Stimulated activated memory B cell treated with anti-CD40 and anti-IgM and Interleukin-4, amounts not matched to agents 10 μg/mL and 1 μg/mL and 100 μg/mL, for 72 hours (primary cell): ENCODE data around the gene KCNK6.
A peak's percentile ranks its signal among the peaks of the same experiment; 100 is the strongest.

Experiments used
- ATAC-seq: fragments of 150-1000 bp; cut with Tn5 transposase; 2 replicates; pipeline ENCODE4 v1.10.0; 2021
- H3K27ac Mint-ChIP-seq: one replicate; pipeline ENCODE4 v1.8.0; 2022; ENCODE audit warnings: mild to moderate bottlenecking, mixed read lengths
- H3K27me3 Mint-ChIP-seq: one replicate; pipeline ENCODE4 v1.8.0; 2022; ENCODE audit warnings: mixed read lengths
- H3K36me3 Mint-ChIP-seq: one replicate; pipeline ENCODE4 v1.8.0; 2022; ENCODE audit warnings: mixed read lengths
- H3K4me1 Mint-ChIP-seq: one replicate; pipeline ENCODE4 v1.8.0; 2022; ENCODE audit warnings: mixed read lengths
- H3K4me3 Mint-ChIP-seq: one replicate; pipeline ENCODE4 v1.8.0; 2022; ENCODE audit warnings: mild to moderate bottlenecking, moderate library complexity, mixed read lengths
- H3K9me3 Mint-ChIP-seq: one replicate; pipeline ENCODE4 v1.8.0; 2022; ENCODE audit warnings: mixed read lengths

The KCNK6 gene

GRCh38 chr19:38288123-38288855 lies 31.4 kb upstream of the KCNK6 start:
- H3K27ac Mint-ChIP-seq = no peak overlapping the region
- H3K27me3 Mint-ChIP-seq = no peaks in the 10 kb centered on the region
- H3K4me1 Mint-ChIP-seq = peaks cover 9% of the 10 kb centered on the region
- H3K36me3 Mint-ChIP-seq = peaks cover 81% of the 10 kb centered on the region
- no peaks in the 10 kb centered on the region for H3K9me3 Mint-ChIP-seq
- H3K4me3 Mint-ChIP-seq = no peak overlapping the region
- no peak for ATAC-seq

- Mint-ChIP-seq H3K27ac (no peak overlapping the region), H3K27me3 (no peaks in the 10 kb centered on the region), H3K36me3 (peaks cover 79% of the 10 kb centered on the region), H3K4me1 (no peaks in the 10 kb centered on the region), H3K9me3 (no peaks in the 10 kb centered on the region), H3K4me3 (no peak overlapping the region)
- ATAC-seq = no peak
These were observed 29.7 kb upstream of the KCNK6 start for GRCh38 chr19:38289955-38290354.

GRCh38 chr19:38290631-38291147 lies 29.0 kb upstream of the KCNK6 start:
- ATAC-seq = no peak
- peaks cover 72% of the 10 kb centered on the region for H3K36me3 Mint-ChIP-seq
- H3K9me3 Mint-ChIP-seq = no peaks in the 10 kb centered on the region
- H3K27me3 Mint-ChIP-seq = no peaks in the 10 kb centered on the region
- no peak overlapping the region for H3K4me3 Mint-ChIP-seq
- no peaks in the 10 kb centered on the region for H3K4me1 Mint-ChIP-seq
- no peak overlapping the region for H3K27ac Mint-ChIP-seq

- no peaks in the 10 kb centered on the region for H3K4me1 Mint-ChIP-seq
- no peak for ATAC-seq
- H3K4me3 Mint-ChIP-seq = no peak overlapping the region
- no peaks in the 10 kb centered on the region for H3K27me3 Mint-ChIP-seq
- no peaks in the 10 kb centered on the region for H3K9me3 Mint-ChIP-seq
- peaks cover 60% of the 10 kb centered on the region for H3K36me3 Mint-ChIP-seq
- no peak overlapping the region for H3K27ac Mint-ChIP-seq
These were observed 27.8 kb upstream of the KCNK6 start for GRCh38 chr19:38291855-38292254.

DNA sequence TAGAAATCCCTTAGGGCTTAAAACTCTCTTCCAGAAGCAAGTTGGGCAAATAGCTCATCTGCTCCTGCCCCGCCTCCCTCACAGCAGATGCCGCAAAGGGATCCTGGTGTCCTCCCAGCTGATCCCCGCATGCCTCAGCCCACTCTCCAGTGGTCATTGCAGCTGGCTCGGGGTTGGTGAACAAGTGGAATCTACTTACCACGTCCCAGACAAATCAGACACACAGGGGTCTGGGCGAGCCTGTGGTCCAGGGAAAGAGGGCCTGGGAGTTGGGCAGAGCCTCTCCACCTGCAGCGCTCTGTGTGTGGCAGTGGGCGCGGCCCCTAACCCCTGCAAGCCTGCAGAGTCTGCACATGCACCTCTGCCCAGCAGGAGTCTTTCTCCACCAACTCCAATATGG lies 26.4 kb upstream of the KCNK6 start:
- Mint-ChIP-seq H3K4me3 (no peak overlapping the region), H3K9me3 (no peaks in the 10 kb centered on the region), H3K27me3 (no peaks in the 10 kb centered on the region), H3K36me3 (peaks cover 47% of the 10 kb centered on the region), H3K27ac (no peak overlapping the region), H3K4me1 (no peaks in the 10 kb centered on the region)
- no peak for ATAC-seq

GRCh38 chr19:38294090-38294489 lies 25.6 kb upstream of the KCNK6 start:
- peaks cover 45% of the 10 kb centered on the region for H3K36me3 Mint-ChIP-seq
- H3K9me3 Mint-ChIP-seq = no peaks in the 10 kb centered on the region
- no peak overlapping the region for H3K4me3 Mint-ChIP-seq
- no peaks in the 10 kb centered on the region for H3K4me1 Mint-ChIP-seq
- no peak for ATAC-seq
- H3K27ac Mint-ChIP-seq = no peak overlapping the region
- H3K27me3 Mint-ChIP-seq = no peaks in the 10 kb centered on the region

- H3K36me3 Mint-ChIP-seq = no peaks in the 10 kb centered on the region
These were observed 20.6 kb upstream of the KCNK6 start for GRCh38 chr19:38298821-38299680.

DNA sequence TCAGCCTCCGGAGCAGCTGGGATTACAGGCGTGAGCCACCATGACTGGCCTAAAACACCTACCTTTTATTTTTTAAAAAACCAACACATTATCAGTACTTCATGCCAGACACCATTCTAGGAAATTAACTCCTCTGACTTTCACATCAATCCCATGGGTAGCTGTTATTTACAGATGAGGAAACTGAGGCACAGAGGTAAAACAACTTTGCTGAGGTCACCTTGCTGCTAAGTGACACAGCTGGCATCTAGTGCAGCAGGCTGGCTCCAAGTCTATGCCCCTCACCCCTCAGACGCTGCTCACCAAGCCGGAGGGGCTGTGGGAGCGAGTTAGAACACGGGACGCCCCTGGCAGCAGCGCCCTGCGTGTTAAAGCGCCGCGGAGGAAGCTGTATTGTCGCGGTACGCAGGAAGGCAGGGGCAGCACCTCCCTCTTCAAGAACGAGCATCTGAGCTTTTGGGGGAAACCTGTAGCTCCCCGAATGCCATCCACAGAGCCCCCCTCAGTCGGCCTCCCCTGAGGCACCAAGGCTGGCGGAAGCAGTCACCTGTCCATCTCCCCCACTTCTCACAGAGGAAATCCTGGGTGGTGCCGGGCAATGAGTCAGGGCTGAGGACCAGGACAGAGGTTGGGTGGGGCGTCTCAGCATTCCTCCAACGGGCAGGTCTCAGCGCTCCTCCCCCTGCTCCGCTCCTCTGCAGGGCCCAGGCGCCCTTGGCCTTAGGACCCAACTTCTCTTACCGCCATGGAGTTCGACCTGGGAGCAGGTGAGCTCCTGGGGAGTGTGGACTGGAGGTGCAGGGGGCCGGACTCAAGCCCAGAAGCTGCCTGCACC lies 15.9 kb upstream of the KCNK6 start, which contains the start of gene C19orf33:
Gene C19orf33 (plus strand): TSS at position 735 of the 835 bp plus-strand sequence. CDS start 11 bp downstream, at position 746.
- ATAC-seq = no peak
- no peaks in the 10 kb centered on the region for H3K9me3 Mint-ChIP-seq
- peaks cover 7% of the 10 kb centered on the region for H3K4me1 Mint-ChIP-seq
- no peaks in the 10 kb centered on the region for H3K27me3 Mint-ChIP-seq
- H3K4me3 Mint-ChIP-seq = no peak within 1 kb of the TSS
- H3K27ac Mint-ChIP-seq = no peak within 1 kb of the TSS
- peaks cover 39% of the 10 kb centered on the region for H3K36me3 Mint-ChIP-seq

More at GRCh38 chr19:38298821-38299680, 20.6 kb upstream of the KCNK6 start:
- Mint-ChIP-seq H3K4me3 (no peak overlapping the region), H3K9me3 (no peaks in the 10 kb centered on the region), H3K27ac (no peak overlapping the region), H3K4me1 (no peaks in the 10 kb centered on the region), H3K27me3 (no peaks in the 10 kb centered on the region)
- ATAC-seq = no peak

DNA sequence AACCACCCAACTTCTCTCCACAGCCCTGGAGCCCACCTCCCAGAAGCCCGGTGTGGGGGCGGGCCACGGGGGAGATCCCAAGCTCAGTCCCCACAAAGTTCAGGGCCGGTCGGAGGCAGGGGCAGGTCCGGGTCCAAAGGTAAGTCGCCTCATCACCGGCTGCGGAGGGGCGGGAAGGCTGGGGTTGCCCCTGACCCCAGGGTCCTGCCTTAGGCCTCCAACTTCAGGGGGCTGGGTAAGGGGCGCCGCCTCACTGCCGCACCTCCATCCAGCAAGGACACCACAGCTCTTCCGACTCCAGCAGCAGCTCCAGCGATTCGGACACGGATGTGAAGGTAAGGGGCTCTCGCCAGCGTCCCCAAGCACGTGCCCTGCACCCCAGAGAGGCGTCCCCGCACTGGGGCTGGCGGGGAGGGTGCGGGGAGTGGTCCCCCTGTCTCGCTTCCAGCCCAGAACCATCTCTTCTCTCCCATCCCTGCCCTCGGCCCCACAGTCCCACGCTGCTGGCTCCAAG lies 15.2 kb upstream of the KCNK6 start:
- H3K36me3 Mint-ChIP-seq = peaks cover 46% of the 10 kb centered on the region
- H3K4me1 Mint-ChIP-seq = peaks cover 10% of the 10 kb centered on the region
- H3K4me3 Mint-ChIP-seq = no peak overlapping the region
- peak; percentile 18 for ATAC-seq
- H3K27ac Mint-ChIP-seq = no peak overlapping the region
- no peaks in the 10 kb centered on the region for H3K27me3 Mint-ChIP-seq
- H3K9me3 Mint-ChIP-seq = no peaks in the 10 kb centered on the region

DNA sequence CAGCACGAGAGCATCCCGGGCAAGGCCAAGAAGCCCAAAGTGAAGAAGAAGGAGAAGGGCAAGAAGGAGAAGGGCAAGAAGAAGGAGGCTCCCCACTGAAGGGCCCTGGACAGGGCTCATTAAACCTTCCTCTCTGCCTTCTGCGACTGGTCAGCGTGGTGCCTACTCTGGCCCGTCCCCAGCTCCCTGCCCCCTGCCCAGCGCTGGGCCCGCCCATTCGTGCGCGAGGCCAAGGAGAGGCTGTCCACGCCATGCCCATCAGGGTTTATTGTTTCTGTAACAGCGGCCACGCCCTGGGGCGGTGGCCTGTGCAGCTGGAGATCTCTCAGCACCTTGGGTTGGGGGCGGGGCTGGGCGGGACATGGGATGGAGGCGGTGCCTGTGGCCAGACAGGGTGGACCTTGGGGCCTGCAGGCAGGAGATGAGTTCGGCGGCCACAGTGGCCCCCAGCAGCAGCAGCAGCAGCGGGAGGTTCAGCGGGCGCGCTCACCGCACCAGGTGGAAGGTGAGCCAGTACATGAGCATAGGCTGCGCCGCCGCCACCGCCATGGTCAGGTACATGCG lies 14.7 kb upstream of the KCNK6 start:
- peaks cover 2% of the 10 kb centered on the region for H3K9me3 Mint-ChIP-seq

GRCh38 chr19:38306236-38306635 lies 13.4 kb upstream of the KCNK6 start:
- Mint-ChIP-seq H3K4me1 (peaks cover 18% of the 10 kb centered on the region), H3K27ac (no peak overlapping the region), H3K9me3 (peaks cover 10% of the 10 kb centered on the region), H3K27me3 (no peaks in the 10 kb centered on the region), H3K4me3 (no peak overlapping the region), H3K36me3 (peaks cover 62% of the 10 kb centered on the region)
- ATAC-seq = no peak

More for the DNA sequence above, 14.7 kb upstream of the KCNK6 start:
- H3K4me3 Mint-ChIP-seq = no peak overlapping the region
- H3K4me1 Mint-ChIP-seq = peaks cover 10% of the 10 kb centered on the region
- no peaks in the 10 kb centered on the region for H3K27me3 Mint-ChIP-seq
- H3K27ac Mint-ChIP-seq = no peak overlapping the region
- no peak for ATAC-seq
- peaks cover 51% of the 10 kb centered on the region for H3K36me3 Mint-ChIP-seq

- Mint-ChIP-seq H3K4me3 (no peak overlapping the region), H3K36me3 (peaks cover 62% of the 10 kb centered on the region), H3K27me3 (no peaks in the 10 kb centered on the region), H3K4me1 (peaks cover 26% of the 10 kb centered on the region), H3K9me3 (peaks cover 10% of the 10 kb centered on the region), H3K27ac (no peak overlapping the region)
- no peak for ATAC-seq
These were observed 12.6 kb upstream of the KCNK6 start for GRCh38 chr19:38307076-38307475.

- ATAC-seq = no peak
- H3K9me3 Mint-ChIP-seq = peaks cover 10% of the 10 kb centered on the region
- H3K4me3 Mint-ChIP-seq = no peak overlapping the region
- H3K4me1 Mint-ChIP-seq = peaks cover 28% of the 10 kb centered on the region
- H3K27me3 Mint-ChIP-seq = no peaks in the 10 kb centered on the region
- no peak overlapping the region for H3K27ac Mint-ChIP-seq
- H3K36me3 Mint-ChIP-seq = peaks cover 62% of the 10 kb centered on the region
These were observed 12.0 kb upstream of the KCNK6 start for GRCh38 chr19:38307597-38307996.

DNA sequence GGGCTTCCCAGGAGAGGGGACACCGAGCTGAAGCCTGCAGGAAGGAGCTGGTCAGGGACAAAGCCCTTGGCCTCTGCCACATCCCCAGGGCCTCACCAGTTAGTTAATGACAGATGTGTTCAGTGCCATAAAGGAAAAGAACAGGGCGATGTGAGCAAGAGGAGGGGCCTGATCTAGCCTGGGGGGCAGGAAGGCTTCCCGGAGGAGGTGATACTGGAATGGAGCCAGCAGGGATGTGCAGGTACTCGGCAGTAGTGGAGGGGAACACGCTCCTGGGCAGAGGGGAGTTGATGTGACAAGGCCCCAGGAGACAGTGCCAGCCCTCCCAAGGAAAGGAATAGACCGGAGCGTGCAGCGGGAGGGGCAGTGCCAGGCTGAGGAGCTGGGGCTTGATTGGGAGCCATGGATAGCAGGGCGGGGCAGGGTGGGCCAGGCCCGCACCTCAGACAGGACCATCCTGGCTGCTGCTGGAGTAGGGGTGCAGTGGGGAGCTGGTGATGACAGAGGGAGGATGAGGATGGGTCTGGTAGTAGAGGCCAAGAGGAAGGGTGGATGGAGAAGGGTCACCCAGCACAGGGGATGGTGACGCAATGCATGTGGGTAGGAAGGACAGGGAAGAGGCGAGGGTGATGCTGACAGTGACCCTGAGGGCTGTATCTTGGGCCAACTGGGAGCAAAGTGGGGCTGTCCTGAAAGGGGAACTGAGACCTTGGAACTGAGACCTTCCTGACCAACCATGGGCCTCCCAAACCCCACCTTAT lies 11.5 kb upstream of the KCNK6 start:
- H3K9me3 Mint-ChIP-seq = peaks cover 10% of the 10 kb centered on the region
- no peaks in the 10 kb centered on the region for H3K27me3 Mint-ChIP-seq
- H3K4me1 Mint-ChIP-seq = peaks cover 34% of the 10 kb centered on the region
- H3K27ac Mint-ChIP-seq = peak overlapping the region; percentile 3
- ATAC-seq = no peak
- peaks cover 62% of the 10 kb centered on the region for H3K36me3 Mint-ChIP-seq
- no peak overlapping the region for H3K4me3 Mint-ChIP-seq
